ENCODE measurements around the gene OR10K1. TPM values are rescaled to one million over a fixed set of nuclear protein-coding genes. Genes with fewer than 3 reads are reported as not detected.
"Not testable (repeated sequence)": the region's sequence is repeated elsewhere in the genome, so short reads cannot be mapped to it uniquely, and the experiment has no call there.

The OR10K1 gene, protein sequence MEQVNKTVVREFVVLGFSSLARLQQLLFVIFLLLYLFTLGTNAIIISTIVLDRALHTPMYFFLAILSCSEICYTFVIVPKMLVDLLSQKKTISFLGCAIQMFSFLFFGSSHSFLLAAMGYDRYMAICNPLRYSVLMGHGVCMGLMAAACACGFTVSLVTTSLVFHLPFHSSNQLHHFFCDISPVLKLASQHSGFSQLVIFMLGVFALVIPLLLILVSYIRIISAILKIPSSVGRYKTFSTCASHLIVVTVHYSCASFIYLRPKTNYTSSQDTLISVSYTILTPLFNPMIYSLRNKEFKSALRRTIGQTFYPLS
- 0.04 TPM for polyA plus RNA-seq (ENCODE audit: insufficient read length)

DNA sequence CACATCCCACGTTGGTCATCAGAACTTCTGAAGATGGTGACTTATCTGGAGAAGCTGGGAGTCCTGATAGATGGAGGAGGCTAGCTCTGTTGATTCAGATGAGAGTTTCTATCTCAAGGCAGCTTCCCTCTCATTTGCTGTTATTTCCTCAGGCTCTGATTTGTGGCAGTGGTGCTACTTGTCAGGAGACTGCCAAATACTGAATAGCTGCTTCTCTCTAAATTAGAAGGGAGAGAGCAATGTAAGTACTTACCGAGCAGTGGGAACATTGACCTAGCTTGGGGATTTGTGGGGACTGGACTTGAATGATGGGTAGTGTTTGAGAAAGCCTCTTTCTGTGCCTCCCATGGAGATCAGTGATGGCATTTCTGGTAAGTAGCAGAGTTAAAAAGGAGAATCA is at the start of gene OR10K1:
OR10K1 (plus strand) TSS at position 301 of the 400 bp plus-strand sequence. CDS start 3,728 bp downstream, outside the sequence.
- DNase-seq (ENCODE audit: low read depth), result no peak

DNA sequence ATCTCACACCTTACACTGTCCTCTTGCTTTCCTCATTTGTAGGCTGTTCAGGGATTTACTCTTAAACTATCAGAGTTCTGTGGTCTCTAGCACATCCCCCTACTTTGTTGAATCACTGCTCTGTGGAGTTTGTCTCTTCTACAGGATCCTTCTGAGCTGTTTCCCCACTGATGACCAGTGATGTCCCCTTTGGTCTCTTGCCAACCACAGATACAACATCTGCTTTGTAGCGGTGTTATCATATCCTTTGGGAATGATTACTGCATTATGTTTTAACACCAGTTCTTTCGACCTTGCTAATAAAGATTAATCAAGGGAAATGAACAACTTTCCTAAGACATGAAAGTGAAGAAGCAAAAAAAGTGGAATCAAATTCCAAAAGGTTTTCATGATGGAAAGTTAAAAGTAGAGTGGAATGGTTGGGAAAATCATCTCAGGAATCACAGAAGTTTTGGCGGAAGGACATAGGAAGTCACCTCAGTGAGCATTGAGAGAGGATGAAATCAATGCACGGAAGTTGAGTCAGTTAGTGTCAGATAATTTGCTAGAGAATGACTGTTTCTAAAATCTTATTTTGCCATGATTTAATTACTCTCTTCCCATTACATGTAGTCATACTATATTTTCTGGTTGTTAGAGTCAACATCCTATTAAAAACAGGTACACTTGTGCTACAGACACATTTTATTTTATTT is 46.8 kb upstream of the OR10K1 start:
- no peak for DNase-seq (ENCODE audit: low read depth)

DNA sequence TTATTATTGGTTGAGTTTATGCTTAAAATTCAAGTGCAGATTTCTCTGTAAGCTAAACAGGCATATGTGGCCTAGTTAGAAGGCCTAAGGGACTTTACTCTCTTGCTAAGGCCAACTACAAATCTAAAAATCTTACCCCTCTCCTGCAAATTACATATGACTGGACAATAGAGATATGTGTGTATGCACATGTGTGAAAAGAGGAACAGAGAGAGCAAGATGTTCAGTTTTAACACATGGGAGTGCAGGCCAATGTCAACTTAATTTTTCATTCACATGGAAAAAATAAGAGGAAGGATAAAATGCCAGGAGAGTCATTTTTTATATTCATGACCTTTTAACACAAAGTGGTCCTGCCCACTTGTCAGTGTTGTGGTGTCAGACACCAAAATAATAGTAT is 44.0 kb upstream of the OR10K1 start:
- no peak for DNase-seq (ENCODE audit: low read depth)

DNA sequence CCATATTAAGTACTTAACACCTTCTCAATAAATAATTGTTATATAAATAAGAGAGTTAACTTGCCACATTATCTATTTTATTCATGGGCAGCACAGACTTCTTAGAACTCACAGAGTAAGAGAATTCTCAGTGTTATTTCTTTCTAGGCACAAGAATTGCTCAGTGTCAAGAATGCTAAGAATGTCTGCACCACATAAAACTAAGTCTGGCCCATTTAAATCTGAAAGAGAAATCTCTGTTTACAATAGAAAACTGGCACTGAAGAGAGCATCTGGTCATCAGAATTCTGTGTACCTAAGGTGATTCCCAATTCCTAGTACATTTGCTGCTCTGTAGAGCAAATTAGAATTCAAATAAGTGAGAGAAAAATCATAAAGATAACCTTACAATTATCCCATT is 39.4 kb upstream of the OR10K1 start:
- no peak for DNase-seq (ENCODE audit: low read depth)

DNA sequence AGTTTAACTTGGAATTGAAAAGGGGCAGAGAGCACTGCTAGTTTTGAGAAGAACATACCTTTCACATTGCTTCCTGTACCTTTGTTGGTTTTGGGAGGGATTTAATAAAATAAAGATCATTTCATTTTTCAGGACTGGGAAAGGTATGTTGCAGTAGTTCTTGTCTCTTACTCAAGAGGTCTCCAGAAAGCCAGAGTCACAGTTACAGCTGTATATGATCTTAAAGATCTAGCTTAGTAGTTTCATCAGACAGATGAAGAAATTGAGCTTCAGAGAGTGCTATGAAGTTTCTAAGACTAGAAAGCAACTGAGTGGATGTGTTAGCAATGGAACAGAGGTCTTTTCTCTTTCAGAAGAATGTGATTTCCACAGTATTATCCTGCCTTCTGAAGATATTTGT is 36.6 kb upstream of the OR10K1 start:
- DNase-seq (ENCODE audit: low read depth), result no peak

DNA sequence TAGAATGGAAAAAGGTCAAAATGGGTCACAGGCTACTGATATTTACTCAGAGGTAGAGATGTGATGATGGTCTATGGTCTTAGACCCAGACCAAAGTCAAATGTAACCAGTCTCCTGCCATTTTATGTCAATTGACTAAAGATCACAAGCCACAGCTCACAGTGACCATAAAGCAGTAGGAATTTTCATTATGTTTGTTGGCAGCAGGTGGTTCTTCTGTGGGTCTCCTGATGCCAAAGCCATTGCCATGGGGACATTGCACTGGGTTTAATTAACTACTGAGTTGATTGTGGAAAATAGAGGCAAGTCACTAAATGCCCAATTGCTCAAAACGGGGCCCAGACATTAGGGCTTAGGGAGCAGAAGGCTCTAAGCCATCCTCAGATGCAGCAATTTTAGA is 35.5 kb upstream of the OR10K1 start, which contains the start of gene OR10K2:
OR10K2 (minus strand) TSS at position 101 of the 400 bp plus-strand sequence. CDS start 5,371 bp downstream, outside the sequence.
- no peak for DNase-seq (ENCODE audit: low read depth)

DNA sequence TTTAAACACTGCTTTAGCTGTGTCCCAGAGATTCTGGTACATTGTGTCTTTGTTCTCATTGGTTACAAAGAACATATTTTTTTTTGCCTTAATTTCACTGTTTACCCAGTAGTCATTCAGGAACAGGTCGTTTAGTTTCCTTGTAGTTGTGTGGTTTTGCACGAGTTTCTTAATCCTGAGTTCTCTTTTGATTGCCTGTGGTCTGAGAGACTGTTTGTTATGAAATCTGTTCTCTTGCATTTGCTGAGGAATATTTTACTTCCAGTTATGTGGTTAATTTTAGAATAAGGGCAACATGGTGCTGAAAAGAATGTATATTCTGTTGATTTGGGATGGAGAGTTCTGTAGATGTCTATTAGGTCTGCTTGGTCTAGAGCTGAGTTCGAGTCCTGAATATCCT is 31.5 kb upstream of the OR10K1 start:
- not testable (repeated sequence) for DNase-seq (ENCODE audit: low read depth)

DNA sequence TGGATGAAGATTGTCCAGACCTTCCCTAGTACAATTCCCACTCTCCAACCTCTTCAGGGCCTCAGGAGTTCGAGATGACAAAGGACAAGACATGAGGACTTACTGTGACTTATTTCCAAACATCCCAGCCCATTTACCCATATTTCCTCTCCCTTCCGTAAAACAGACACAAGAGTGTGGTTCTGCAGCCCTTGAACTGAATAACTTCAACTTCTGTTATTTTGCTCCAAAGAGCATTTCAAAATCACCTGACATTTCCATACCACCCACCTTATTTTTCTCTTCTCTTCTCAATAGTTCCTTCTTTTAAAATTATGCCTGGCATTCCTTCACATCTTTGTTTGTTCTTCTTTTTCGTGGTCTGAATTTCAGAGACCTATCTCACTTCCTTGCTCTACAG is 26.9 kb upstream of the OR10K1 start:
- DNase-seq (ENCODE audit: low read depth), result no peak

DNA sequence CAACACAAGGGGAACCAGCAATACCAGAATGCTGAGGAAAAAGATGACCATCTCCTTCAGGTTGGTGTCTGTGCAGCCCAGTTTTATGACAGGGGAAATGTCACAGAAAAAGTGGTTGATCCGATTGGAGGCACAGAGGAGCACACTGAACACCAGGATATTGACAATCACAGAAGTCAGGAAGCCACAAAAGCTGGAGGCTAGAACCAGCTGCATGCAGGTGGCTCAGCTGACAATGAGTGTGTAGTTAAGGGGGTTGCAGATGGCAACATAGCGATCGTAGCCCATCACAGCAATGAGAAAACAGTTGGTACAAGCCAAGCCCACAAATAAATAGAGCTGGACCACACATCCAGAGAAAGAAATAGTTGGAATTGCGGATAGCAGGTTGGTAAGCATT is 16.3 kb upstream of the OR10K1 start:
- no peak for DNase-seq (ENCODE audit: low read depth)

DNA sequence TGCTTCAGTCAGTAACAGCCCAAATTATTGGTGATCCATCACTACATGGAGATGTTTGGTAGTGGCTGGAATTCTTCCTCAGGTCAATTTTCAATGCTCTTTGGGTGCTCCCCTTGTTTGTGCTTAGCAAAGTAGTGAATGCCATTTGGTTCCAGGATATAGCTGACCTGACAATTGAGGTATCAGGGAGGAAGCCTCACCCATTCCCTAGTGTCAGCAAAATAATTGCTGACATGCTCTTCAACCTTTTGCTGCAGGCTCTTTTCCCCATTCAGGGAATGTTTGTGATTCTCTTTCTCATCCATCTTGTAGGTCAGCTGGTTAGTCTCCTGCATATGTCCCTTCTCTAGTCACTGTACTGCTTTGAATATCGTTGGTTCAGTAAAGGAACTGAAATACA is 7.1 kb upstream of the OR10K1 start:
- DNase-seq (ENCODE audit: low read depth), result no peak

DNA sequence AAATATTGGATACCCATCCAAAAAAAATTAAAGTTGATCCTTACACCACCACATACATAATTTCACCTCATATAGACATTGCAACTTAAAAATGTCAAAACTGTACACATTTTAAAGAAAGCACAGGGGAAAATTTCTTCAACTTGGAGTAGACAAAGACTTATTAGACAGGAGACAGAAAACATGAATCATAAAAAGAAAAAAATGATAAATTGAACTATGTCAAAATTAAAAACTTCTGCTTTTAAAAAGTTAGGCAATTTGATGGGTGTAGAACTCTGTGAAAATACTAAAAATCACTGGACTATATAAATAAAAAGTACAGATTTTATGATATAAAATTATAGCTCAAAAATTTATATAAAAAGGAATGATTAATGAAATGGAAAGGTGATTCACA is 4.4 kb upstream of the OR10K1 start:
- DNase-seq (ENCODE audit: low read depth), result no peak

DNA sequence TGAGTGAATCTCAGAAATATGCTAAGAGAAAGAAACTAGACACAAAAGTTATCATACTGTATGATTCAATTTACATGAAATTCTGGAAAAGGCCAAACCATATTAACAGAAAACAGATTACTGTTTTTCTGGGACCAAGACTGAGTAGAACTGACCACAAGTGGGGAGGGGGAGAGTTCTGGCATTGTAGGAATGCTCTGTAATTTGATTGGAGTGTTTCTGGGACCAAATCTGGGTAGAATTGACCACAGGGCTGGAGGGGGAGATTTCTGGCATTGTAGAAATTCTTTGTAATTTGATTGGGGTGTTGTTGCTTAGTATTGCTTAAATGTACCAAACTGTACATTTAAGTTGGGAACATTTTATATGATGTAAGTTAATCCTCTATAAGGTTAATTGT is 3.4 kb upstream of the OR10K1 start:
- no peak for DNase-seq (ENCODE audit: low read depth)

DNA sequence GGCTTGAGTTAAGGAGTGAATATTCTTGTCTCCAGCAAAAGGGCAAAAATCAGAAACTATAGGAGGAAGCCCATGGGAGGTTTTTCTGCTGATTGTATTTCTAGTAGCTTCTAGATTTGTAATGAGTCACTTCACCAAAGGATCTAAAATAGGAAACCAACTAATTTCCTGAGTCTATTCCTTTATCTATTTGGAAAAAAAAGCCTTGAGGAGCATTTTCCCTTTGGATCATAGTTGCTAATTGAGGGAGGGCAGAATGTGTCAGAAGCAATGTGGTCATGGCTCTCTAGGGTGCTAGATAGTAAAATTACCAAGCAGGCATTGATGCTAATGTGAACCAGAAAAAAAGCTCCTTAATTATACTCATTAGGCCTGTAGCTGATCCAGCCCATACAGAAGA is 10.3 kb downstream of the OR10K1 start, which contains the start of gene OR10R2:
OR10R2 (plus strand) TSS at position 301 of the 400 bp plus-strand sequence. CDS start 106 bp downstream, outside the sequence.
- DNase-seq (ENCODE audit: low read depth), result no peak

DNA sequence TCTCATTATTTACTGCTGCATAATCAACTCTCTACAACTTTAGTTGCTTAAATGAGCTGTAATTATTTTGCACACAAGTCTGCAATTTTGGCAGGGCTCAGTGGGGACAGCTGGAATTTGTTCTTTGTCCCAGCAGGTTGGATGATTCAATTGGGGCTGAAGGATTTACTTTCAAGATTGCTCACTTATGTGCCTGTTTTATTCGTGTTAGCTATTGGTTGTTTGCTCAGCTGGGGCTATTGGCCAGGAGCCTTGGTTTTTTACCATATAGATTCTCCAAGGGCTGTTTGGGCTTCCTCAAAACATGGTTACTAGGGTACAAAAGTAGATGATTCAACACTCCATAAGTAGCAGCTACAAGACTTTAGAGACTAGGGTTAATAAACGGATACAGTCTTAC is 23.8 kb downstream of the OR10K1 start:
- no peak for DNase-seq (ENCODE audit: low read depth)

DNA sequence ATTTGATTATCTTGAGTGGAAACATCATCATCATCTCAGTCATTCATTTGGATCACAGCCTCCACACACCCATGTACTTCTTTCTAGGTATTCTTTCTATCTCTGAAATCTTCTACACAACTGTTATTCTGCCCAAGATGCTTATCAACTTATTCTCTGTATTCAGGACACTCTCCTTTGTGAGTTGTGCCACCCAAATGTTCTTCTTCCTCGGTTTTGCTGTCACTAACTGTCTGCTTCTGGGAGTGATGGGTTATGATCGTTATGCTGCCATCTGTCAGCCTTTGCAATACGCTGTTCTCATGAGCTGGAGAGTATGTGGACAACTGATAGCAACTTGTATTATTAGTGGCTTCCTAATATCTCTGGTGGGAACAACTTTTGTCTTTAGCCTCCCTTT is 29.7 kb downstream of the OR10K1 start:
- DNase-seq (ENCODE audit: low read depth), result no peak

DNA sequence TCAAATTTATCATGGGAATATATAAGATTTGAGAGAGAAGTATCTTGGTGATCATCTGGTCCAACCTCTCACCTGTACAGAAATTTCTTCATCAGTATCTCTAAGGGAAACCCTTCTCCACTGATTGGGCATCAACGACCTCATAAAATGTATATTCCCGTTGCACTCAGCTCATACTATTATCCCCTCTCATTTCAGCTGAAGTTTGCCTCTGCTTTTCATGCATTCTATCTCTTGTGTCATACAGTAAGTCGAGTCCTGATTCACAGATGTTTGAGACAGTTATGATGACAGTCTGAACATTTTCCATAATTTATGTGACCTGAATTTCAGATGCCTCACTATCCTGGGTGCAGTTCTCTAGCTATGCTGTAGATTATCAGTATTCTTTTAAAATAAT is 31.4 kb downstream of the OR10K1 start:
- DNase-seq (ENCODE audit: low read depth), result no peak

DNA sequence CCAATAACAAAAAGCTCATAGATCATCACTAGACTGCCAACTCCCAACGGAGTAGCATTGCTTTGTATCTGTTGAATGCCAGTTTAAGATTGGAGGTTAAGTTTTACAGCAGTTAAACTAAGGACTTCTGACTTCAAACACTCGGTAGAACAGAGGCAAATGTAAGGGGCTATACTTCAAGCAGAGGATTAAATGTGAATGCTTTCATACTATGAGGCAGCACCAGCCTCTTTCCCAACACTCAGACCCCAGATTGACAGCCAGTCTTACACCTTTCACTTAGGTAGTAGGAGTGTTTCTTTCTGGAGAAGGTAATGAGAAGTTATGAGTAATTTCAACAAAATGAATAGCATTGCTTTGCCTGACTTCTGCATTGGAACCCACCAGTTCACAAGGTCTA is 33.2 kb downstream of the OR10K1 start:
- no peak for DNase-seq (ENCODE audit: low read depth)

DNA sequence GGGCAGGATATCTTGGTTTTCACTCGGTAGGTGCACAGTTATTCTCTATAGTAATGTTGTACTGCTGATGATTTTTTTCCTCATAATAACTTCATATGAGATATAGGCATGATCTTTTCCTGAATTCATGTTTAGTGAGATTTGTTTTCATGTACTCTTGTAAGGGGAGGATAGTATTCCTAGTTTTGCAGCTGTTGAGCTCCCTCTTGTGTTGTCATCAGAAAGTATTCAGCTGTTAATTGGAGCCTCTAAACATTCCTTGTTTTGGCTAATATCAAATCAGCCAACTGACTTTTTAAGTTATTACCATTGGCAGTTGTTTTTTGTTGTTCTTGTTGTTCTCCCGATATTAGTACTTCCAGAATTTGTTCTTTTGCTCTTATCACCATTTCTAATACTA is 34.7 kb downstream of the OR10K1 start:
- DNase-seq (ENCODE audit: low read depth), result no peak

DNA sequence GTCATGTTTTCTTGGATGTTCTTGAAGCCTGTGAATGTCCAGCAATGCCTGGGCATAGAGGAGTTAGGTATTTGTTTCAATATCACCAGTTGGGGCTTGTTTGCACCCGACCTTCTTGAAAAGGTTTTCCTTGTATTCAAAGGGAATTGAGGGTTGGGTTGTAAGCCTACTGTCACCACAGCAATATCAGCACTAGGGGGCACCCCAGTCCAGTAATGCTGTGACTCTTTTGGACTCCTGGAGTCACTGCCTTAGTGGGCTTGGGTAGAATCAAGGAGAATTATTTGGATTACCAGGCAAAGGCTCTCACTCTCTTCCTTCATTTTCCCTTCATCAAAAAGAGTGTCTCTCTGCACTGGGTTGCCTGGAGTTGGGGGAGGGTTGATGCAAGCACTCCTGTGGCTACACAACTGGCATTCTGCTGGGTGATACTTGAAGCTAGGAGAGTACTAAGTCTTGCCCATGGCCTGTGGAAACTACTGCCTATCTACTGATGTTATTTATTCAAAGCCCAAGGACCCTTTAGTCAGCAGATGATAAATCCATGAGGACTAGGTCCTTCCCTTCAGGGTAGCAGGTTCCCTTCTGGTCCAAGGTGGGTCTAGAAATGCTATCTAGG is 44.8 kb downstream of the OR10K1 start:
- DNase-seq (ENCODE audit: low read depth), result no peak

DNA sequence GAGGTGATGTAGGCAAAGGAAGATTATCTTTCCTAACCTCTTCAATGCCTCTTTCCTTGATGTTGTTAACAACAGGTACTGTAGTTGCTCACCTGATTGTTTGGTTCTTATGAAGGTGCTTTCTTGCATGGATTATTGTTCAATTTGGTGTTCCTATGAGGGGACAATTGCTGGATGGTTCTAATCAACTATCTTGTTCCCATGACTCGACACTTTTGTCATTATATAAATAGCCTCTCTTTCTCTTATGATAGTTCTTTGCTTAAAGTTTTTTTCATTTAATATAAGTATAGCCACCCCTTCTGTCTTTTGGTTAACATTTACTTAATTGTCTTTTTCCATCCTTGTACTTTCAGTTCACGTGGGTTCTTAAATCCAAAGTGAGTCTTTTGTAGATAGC is 45.9 kb downstream of the OR10K1 start:
- DNase-seq (ENCODE audit: low read depth), result no peak

DNA sequence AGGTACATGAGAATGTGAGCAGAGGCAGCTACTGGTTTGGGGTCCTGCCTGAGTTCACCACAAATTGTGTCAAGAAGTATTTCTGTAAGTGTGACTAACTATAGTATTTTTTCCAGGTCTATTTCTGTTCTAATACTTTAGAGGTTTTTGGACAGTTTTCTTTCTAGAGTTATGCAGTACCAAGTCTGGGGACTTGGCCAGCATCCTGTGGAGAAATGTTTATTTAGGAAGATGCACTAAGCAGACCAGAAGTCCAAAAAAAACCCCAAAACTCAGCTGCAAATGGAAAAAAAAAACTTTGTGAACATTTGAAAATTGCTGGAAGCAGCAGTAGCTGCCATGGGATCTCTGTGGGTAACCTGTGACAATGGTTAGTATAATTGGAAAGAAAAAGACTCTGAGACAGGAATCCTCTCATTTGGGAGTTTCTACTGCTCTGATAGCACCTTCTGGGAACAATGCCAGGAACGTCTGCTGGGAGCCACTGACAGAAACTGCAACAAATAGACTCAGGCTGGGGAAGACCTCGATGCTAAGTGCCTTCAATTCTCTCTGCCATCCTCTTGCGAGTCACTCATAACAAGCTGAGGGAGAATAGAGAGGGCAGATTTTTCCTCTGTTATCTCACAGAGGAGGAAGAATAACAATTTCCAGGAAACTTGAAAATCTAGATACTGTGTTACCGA is 48.0 kb downstream of the OR10K1 start:
- DNase-seq (ENCODE audit: low read depth), result no peak

DNA sequence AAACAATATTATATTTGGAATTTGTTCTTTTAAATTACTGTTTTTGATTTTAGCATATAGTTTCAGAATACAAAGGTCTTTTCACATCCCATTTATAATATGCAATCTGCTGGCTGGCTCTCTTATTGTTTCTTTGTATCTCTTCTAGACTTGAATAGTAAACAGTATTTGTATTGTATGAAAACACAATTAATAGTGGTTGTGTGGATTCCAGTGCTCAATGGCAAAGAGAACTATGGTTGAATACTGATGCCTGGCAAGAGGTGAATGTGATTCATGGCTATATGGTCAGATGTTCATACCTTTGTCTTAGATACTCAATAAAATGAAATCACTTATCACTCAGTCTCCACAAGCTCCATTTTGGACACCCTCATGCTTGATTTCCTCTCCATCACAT is 55.3 kb downstream of the OR10K1 start:
- no peak for DNase-seq (ENCODE audit: low read depth)

All from forelimb muscle (tissue), 1 donor.